Transverse colon (tissue), 4 donors: ENCODE data around the gene OR51I2. TPM values are rescaled to one million over a fixed set of nuclear protein-coding genes. Genes with fewer than 3 reads are reported as not detected.

Experiments used
- DNase-seq: peaks from one replicate; pipeline ENCODE4 v3.0.0-alpha.2; 2019
- H3K27ac ChIP-seq, 4 donors: fragments of 200-600 bp; sonication (generic); 2 replicates each; pipeline ENCODE4 v1.5.1; 2016 to 2018; ENCODE audit warnings: inconsistent platforms in 4 of 4
- H3K27me3 ChIP-seq: fragments of 200-600 bp; sonication (generic); 2 replicates; pipeline ENCODE4 v1.5.1; 2017; ENCODE audit warnings: inconsistent platforms
- H3K36me3 ChIP-seq, 4 donors: fragments of 200-600 bp; sonication (generic); 2 replicates each; pipeline ENCODE4 v1.5.1; 2017 to 2019; ENCODE audit warnings: inconsistent platforms in 4 of 4
- H3K4me1 ChIP-seq, 4 donors: fragments of 200-600 bp; sonication (generic); 2 replicates each; pipeline ENCODE4 v1.5.1; 2017 to 2020; ENCODE audit warnings: inconsistent platforms in 4 of 4
- H3K4me3 ChIP-seq, 4 donors: fragments of 200-600 bp; sonication (generic); 1 replicate in 1 of 4; 2 replicates in 3 of 4; pipeline versions ENCODE4 v1.5.1 to v1.6.1; 2017 to 2019; ENCODE audit warnings: inconsistent platforms in 4 of 4
- H3K9me3 ChIP-seq, 2 donors: fragments of 200-600 bp; sonication (generic); 2 replicates each; pipeline ENCODE4 v1.5.1; 2017 to 2019; ENCODE audit warnings: inconsistent platforms in 2 of 2
- EP300 ChIP-seq: sonication (generic); formaldehyde crosslinking; IDR thresholded peaks from one replicate; pipeline ENCODE4 v1.6.1; 2017; ENCODE audit warnings: antibody characterized with exemption, low read depth
- POLR2A ChIP-seq: fragments of 450-650 bp; IDR thresholded peaks from one replicate; pipeline ENCODE4 v1.6.1; 2016; ENCODE audit warnings: antibody characterized with exemption, mild to moderate bottlenecking, moderate library complexity
- POLR2AphosphoS5 ChIP-seq, 3 donors: sonication (generic); formaldehyde crosslinking; IDR thresholded peaks; one replicate each; pipeline ENCODE4 v1.6.1; 2016; ENCODE audit warnings: antibody characterized with exemption in 3 of 3
- WGBS, 2 donors: methylation state at CpG; one replicate each; pipeline ENCODE4 v1.1.5; 2018; ENCODE audit warnings: low coverage in 1 of 2; 5-methylcytosine and 5-hydroxymethylcytosine counted together
- in situ Hi-C, 4 donors: fragments of 200-750 bp; cut with MboI; loops; one replicate each; pipeline versions ENCODE4 v1.15.0 to v1.15.1; 2017; ENCODE audit warnings: low sequenced_read_pairs in 3 of 4, low pct_ligation_motif_present in 1 of 4, low pct_unique_long_range_greater_than_20kb in 1 of 4
- intact Hi-C: fragments of 100-400 bp; cut with DNase I; formaldehyde crosslinking; loops from one replicate; pipeline ENCODE4 v1.15.1; 2023; ENCODE audit warnings: low total_unique reads
- total RNA-seq, 4 donors: library from RNA; depleted of rRNA; stranded (reverse); fragments of >200 nt; gene quantifications; one replicate each; pipeline ENCODE4 v1.1.0, GENCODE V29; 2016
- TF ChIP-seq, protein P1 (sequence below), 5 experiments: fragments of 200-600 bp in 3 of 5; fragments of 450-650 bp in 2 of 5; sonication (generic) in 3 of 5; IDR thresholded peaks; 1 replicate in 2 of 5; 2 replicates in 3 of 5; pipeline ENCODE4 v1.5.1; 2016 to 2017; ENCODE audit warnings: antibody characterized with exemption in 5 of 5, inconsistent platforms in 3 of 5, mild to moderate bottlenecking in 2 of 5, moderate library complexity in 1 of 5

The OR51I2 gene
- total RNA-seq, 4 donors from 2014 or later: not detected

DNA sequence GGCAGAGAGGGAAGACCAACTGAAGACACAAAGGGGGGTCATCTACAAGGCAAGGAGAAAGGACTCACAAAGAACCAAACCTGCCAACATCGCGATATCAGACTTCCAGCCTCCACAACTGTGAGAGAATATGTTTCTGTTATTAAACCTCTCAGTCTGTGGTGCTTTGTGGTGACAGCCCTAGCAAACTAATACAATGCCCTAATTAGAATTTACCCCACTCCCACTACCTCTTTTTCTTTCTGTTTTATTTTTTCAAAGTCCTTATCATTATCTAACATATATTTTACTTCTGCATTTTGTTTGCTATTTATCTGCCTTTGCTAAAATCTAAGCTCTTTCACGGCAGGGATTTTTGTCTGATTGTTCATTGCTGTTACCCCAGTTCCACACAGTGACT is 36.9 kb downstream of the OR51I2 start:
- in situ Hi-C loops: no loop called here
- H3K36me3 ChIP-seq: no peaks in the 10 kb centered on the region
- DNase-seq: no peak
- H3K4me3 ChIP-seq: no peak overlapping the region
- no peaks in the 10 kb centered on the region for H3K4me1 ChIP-seq
- no peak overlapping the region for H3K27ac ChIP-seq
- no peaks in the 10 kb centered on the region for H3K27me3 ChIP-seq
- TF ChIP-seq, protein P1, sequence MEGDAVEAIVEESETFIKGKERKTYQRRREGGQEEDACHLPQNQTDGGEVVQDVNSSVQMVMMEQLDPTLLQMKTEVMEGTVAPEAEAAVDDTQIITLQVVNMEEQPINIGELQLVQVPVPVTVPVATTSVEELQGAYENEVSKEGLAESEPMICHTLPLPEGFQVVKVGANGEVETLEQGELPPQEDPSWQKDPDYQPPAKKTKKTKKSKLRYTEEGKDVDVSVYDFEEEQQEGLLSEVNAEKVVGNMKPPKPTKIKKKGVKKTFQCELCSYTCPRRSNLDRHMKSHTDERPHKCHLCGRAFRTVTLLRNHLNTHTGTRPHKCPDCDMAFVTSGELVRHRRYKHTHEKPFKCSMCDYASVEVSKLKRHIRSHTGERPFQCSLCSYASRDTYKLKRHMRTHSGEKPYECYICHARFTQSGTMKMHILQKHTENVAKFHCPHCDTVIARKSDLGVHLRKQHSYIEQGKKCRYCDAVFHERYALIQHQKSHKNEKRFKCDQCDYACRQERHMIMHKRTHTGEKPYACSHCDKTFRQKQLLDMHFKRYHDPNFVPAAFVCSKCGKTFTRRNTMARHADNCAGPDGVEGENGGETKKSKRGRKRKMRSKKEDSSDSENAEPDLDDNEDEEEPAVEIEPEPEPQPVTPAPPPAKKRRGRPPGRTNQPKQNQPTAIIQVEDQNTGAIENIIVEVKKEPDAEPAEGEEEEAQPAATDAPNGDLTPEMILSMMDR (IDR thresholded peaks at IDR 0.05): no peak
- TF ChIP-seq EP300: no peak
- no peak for TF ChIP-seq POLR2A
- no peak for TF ChIP-seq POLR2AphosphoS5 (IDR thresholded peaks at IDR 0.05)
- WGBS, 2 donors: 80 to 90% methylated on average over 3 of the region's 3 CpGs
- no peaks in the 10 kb centered on the region for H3K9me3 ChIP-seq
- intact Hi-C loops: loop anchor here (5.0 kb wide), 1 partner anchor 321 kb away; the partner anchor contains the start of gene OR52N2

DNA sequence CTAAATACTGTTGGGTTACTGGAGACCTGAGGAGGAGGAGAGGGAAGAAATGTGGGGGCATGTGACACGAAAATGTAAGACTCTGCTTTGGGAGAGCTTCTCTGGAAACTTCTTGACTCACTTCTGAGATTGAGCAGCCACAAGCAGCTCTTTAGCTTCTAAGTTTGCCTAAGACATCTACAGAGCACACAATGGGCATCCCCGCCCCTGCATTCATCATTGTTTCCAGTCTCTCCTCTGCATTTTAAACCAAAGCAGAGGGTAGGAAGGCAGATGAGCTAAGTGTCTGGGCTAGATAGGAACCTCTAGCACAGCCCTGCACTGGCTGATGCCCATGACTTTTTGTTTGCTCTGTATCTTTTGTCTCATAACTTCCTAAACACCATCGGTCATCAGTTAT is 37.3 kb downstream of the OR51I2 start:
- 61 to 90% methylated on average over 2 to 3 of the region's 3 CpGs for WGBS, 2 donors
- intact Hi-C loops (loop anchor here (5.0 kb wide), 1 partner anchor 321 kb away; the partner anchor contains the start of gene OR52N2), in situ Hi-C loops (no loop called here)
- Histone ChIP-seq H3K27ac (no peak overlapping the region), H3K4me3 (no peak overlapping the region), H3K9me3 (no peaks in the 10 kb centered on the region), H3K4me1 (no peaks in the 10 kb centered on the region), H3K27me3 (no peaks in the 10 kb centered on the region), H3K36me3 (no peaks in the 10 kb centered on the region)
- DNase-seq: no peak
- TF ChIP-seq, protein P1 (IDR thresholded peaks at IDR 0.05): no peak
- no peak for TF ChIP-seq POLR2AphosphoS5 (IDR thresholded peaks at IDR 0.05)
- no peak for TF ChIP-seq EP300
- TF ChIP-seq POLR2A: no peak

DNA sequence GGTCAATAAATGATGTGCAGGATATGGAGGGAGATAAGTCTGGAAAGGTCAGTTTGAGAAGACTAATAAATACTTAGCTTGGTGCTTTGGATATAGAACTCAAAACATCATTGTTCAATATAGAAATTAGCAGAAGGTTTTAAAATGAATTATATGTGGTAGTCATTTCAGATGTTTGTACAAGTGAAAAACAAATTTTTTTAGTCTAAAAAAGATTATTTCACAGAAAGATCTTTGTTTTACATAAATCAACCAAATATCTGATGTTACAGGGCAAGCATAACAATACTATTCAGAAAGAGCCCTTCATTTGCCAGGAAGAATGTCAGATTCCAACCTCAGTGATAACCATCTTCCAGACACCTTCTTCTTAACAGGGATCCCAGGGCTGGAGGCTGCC is 39.3 kb downstream of the OR51I2 start, which contains the start of gene OR52D1:
TSS of gene OR52D1 (plus strand) at position 301 of the 400 bp plus-strand sequence. CDS start at position 323, 22 bp downstream.
- H3K4me3 ChIP-seq: no peak within 1 kb of the TSS
- TF ChIP-seq, protein P1 (IDR thresholded peaks at IDR 0.05): no peak
- TF ChIP-seq EP300 (no peak), POLR2AphosphoS5 (IDR thresholded peaks at IDR 0.05) (no peak), POLR2A (no peak)
- H3K27me3 ChIP-seq: no peaks in the 10 kb centered on the region
- intact Hi-C loops (loop anchor here (2.0 to 5.0 kb wide), 2 partner anchors 28 to 319 kb away; partner anchors contain the start of gene OR52N2), in situ Hi-C loops (no loop called here)
- H3K9me3 ChIP-seq: no peaks in the 10 kb centered on the region
- H3K36me3 ChIP-seq: no peaks in the 10 kb centered on the region
- DNase-seq: no peak
- no peaks in the 10 kb centered on the region for H3K4me1 ChIP-seq
- H3K27ac ChIP-seq: no peak within 1 kb of the TSS

DNA sequence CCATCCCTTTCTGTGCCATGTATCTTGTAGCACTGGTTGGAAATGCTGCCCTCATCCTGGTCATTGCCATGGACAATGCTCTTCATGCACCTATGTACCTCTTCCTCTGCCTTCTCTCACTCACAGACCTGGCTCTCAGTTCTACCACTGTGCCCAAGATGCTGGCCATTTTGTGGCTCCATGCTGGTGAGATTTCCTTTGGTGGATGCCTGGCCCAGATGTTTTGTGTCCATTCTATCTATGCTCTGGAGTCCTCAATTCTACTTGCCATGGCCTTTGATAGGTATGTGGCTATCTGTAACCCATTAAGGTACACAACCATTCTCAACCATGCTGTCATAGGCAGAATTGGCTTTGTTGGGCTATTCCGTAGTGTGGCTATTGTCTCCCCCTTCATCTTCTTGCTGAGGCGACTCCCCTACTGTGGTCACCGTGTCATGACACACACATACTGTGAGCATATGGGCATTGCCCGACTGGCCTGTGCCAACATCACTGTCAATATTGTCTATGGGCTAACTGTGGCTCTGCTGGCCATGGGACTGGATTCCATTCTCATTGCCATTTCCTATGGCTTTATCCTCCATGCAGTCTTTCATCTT is 39.8 kb downstream of the OR51I2 start:
- TF ChIP-seq EP300 (no peak), POLR2A (no peak)
- TF ChIP-seq, protein P1 (IDR thresholded peaks at IDR 0.05): no peak
- H3K4me1 ChIP-seq: no peaks in the 10 kb centered on the region
- no peaks in the 10 kb centered on the region for H3K36me3 ChIP-seq
- no peak overlapping the region for H3K27ac ChIP-seq
- no peaks in the 10 kb centered on the region for H3K9me3 ChIP-seq
- intact Hi-C loops: loop anchor here (2.0 to 5.0 kb wide), 2 partner anchors 28 to 318 kb away; partner anchors contain the start of gene OR52N2
- H3K27me3 ChIP-seq: no peaks in the 10 kb centered on the region
- DNase-seq: no peak
- no peak overlapping the region for H3K4me3 ChIP-seq
- 88 to 97% methylated on average over 3 to 4 of the region's 4 CpGs for WGBS, 2 donors
- in situ Hi-C loops: no loop called here
